ENCODE measurements around the gene ATP6AP1. TPM values are rescaled to one million over a fixed set of nuclear protein-coding genes. Genes with fewer than 3 reads are reported as not detected.

ATP6AP1 gene
- total and polyA plus RNA-seq, 2 donors (not counting 1 experiment from before 2014, with no cell fraction given), result 47.1 to 57.7 TPM

GRCh38 chrX:154485150-154486051 is 56.9 kb downstream of the ATP6AP1 start:
- CTCF ChIA-PET, result interaction anchor here (1.9 to 2.7 kb wide), 2 partner anchors 42 to 57 kb away, joined by 4 to 12 read pairs; partner anchors contain the start of gene ATP6AP1
- H2AFZ ChIP-seq (ENCODE audit: insufficient read depth, low read depth, low read length, poor library complexity, severe bottlenecking), result peak overlapping the region; percentile 38

More at GRCh38 chrX:154485150-154486051, 56.9 kb downstream of the ATP6AP1 start:
- no peaks in the 10 kb centered on the region for H3K9me3 ChIP-seq (ENCODE audit: control extremely low read depth in 1 of 3, control insufficient read depth in 2 of 3, insufficient read depth in 1 of 3, low read length in 2 of 3)
- ATAC-seq (ENCODE audit: low read depth), result no peak
- peaks cover 5 to 36% of the 10 kb centered on the region in 2 donors for H3K4me1 ChIP-seq (ENCODE audit: control insufficient read depth in 2 of 2, insufficient read depth in 2 of 2, low read length in 2 of 2)
- H4K20me1 ChIP-seq (ENCODE audit: control insufficient read depth, insufficient read depth, low read length, poor library complexity, severe bottlenecking), result no peaks in the 10 kb centered on the region
- H3K27me3 ChIP-seq (replicated peaks in 1 of 4; ENCODE audit: control extremely low read depth in 1 of 4, control insufficient read depth in 3 of 4, insufficient read depth in 4 of 4, low read length in 3 of 4), result no peaks in the 10 kb centered on the region
- 50% methylated on average over 21 of the region's 35 CpGs for WGBS (ENCODE audit: insufficient coverage)
- POLR2A ChIA-PET, result interaction anchor here (0.7 kb wide), 1 partner anchor 31 kb away, joined by 4 read pairs; the partner anchor contains the start of gene FAM3A
- no peak for TF ChIP-seq EZH2 (IDR thresholded peaks at IDR 0.05; ENCODE audit: borderline replicate concordance, insufficient read depth, low read depth, low read length, poor library complexity, severe bottlenecking)
- no peak for TF ChIP-seq CTCF (IDR thresholded peaks at IDR 0.05)
- Mint-ChIP-seq H3K9me3 (ENCODE audit: insufficient read depth) (no peaks in the 10 kb centered on the region), H3K4me3 (peak overlapping the region; percentile 64), H3K27ac (no peak overlapping the region), H3K4me1 (peaks cover 22% of the 10 kb centered on the region), H3K27me3 (no peaks in the 10 kb centered on the region)
- peaks cover 20% of the 10 kb centered on the region for H3K79me2 ChIP-seq (ENCODE audit: control insufficient read depth, insufficient read depth, low read length)
- intact Hi-C loops (cut with micrococcal nuclease), result no loop called here
- H3K4me2 ChIP-seq (replicated peaks; ENCODE audit: low read depth, low read length, poor library complexity, severe bottlenecking), result peak overlapping the region; percentile 82
- H3K36me3 ChIP-seq (replicated peaks in 1 of 2; ENCODE audit: control extremely low read depth in 1 of 2, control insufficient read depth in 1 of 2, extremely low read depth in 1 of 2, insufficient read depth in 2 of 2, low read length in 1 of 2), result peaks cover 0 to 13% of the 10 kb centered on the region in 2 experiments
- DNase-seq, result no peak
- H3K9ac ChIP-seq (ENCODE audit: low read length), result peak overlapping the region; percentile 68
- H3K4me3 ChIP-seq (ENCODE audit: control extremely low read depth in 1 of 5, extremely low read depth in 1 of 5, insufficient read depth in 1 of 5, low read depth in 2 of 5, low read length in 4 of 5), result peak overlapping the region in 4 of 5 experiments; percentile 47 to 67 (median 60)
- H3K27ac ChIP-seq (ENCODE audit: low read length in 2 of 2), result peak overlapping the region in 1 of 2 donors; percentile 55
